Right cardiac atrium (tissue), 5 donors: ENCODE results near the gene IP6K2. TPM values are rescaled to one million over a fixed set of nuclear protein-coding genes. Genes with fewer than 3 reads are reported as not detected.

ENCODE experiments used
- ATAC-seq, 2 donors: fragments of 200-7000 bp; cut with Tn5 transposase; one replicate each; pipeline versions ENCODE4 v1.8.0 to v1.9.1; 2020; ENCODE audit warnings: moderate library complexity in 2 of 2, mild to moderate bottlenecking in 1 of 2
- DNase-seq, 3 donors: peaks; one replicate each; pipeline ENCODE4 v3.0.0-alpha.2; 2020
- H3K27ac ChIP-seq: one replicate; pipeline ENCODE4 v1.5.1; 2013; ENCODE audit warnings: mild to moderate bottlenecking, low read length, control low read depth, moderate library complexity
- H3K27me3 ChIP-seq: one replicate; pipeline ENCODE4 v1.6.1; 2013; ENCODE audit not compliant: control insufficient read depth, insufficient read depth
- H3K4me1 ChIP-seq: one replicate; pipeline ENCODE4 v1.6.1; 2013; ENCODE audit warnings: low read length; ENCODE audit not compliant: control insufficient read depth, insufficient read depth
- H3K4me3 ChIP-seq: one replicate; pipeline ENCODE4 v1.5.1; 2013; ENCODE audit warnings: low read length, control low read depth
- H3K9me3 ChIP-seq: one replicate; pipeline ENCODE4 v1.6.1; 2013; ENCODE audit warnings: low read length; ENCODE audit not compliant: control insufficient read depth
- WGBS: extraction: QIAGEN DNeasy Blood & Tissue Kit; methylation state at CpG from one replicate; pipeline ENCODE4 v1.1.7; 2013; 5-methylcytosine and 5-hydroxymethylcytosine counted together
- intact Hi-C, 4 donors: fragments of 100-400 bp; cut with DNase I; formaldehyde crosslinking; loops; one replicate each; pipeline versions ENCODE4 v1.11.0 to v1.14.0; 2022 to 2023
- microRNA-seq, 2 donors: library from miRNA; unstranded; fragments of <30 nt; microRNA quantifications; one replicate each; pipeline ENCODE4 v1.2.0, GENCODE V29; 2020 to 2021
- polyA plus RNA-seq: library from polyadenylated mRNA; stranded (reverse); fragments of 200-250 nt; gene quantifications from one replicate; pipeline ENCODE4 v1.2.3, GENCODE V29; 2013
- total RNA-seq, 4 donors: library from RNA; stranded (reverse); fragmentation: NEBNext Ultra II Directional; extraction: Animal tissue kit (Norgen Biotek cat#: 25700); gene quantifications; one replicate each; pipeline ENCODE4 v1.2.1, GENCODE V29; 2021
- donor health status: healthy with polysubstance abuse.
- donor health status: DM: no; HTN: yes; CAD: no.
- donor health status: DM: no; HTN: no; CAD: no.
- donor health status: DM: no; HTN: yes; CAD: no; lungs with severe emphysema.
- donor health status: DM: yes; HTN: yes; CAD: no.

The IP6K2 gene
- total and polyA plus RNA-seq, 5 donors, result 21.2 to 57.8 (median 34.3) TPM

GRCh38 chr3:48650723-48651122, 66.3 kb downstream of the IP6K2 start:
- WGBS, result 89% methylated on average over 12 of the region's 12 CpGs
- Histone ChIP-seq H3K4me3 (no peak overlapping the region), H3K27me3 (no peaks in the 10 kb centered on the region), H3K9me3 (no peaks in the 10 kb centered on the region), H3K27ac (no peak overlapping the region), H3K4me1 (no peaks in the 10 kb centered on the region)
- DNase-seq, result no peak
- intact Hi-C loops, result no loop called here
- no peak for ATAC-seq

- ATAC-seq (no peak), DNase-seq (no peak)
- Histone ChIP-seq H3K27me3 (no peaks in the 10 kb centered on the region), H3K4me1 (no peaks in the 10 kb centered on the region), H3K27ac (no peak overlapping the region), H3K9me3 (no peaks in the 10 kb centered on the region), H3K4me3 (no peak overlapping the region)
- 91% methylated on average over 15 of the region's 15 CpGs for WGBS
- intact Hi-C loops, result no loop called here
Measured at GRCh38 chr3:48648188-48648850, 68.7 kb downstream of the IP6K2 start.

GRCh38 chr3:48647714-48648113, 69.3 kb downstream of the IP6K2 start:
- H3K9me3 ChIP-seq, result no peaks in the 10 kb centered on the region
- H3K27ac ChIP-seq, result no peak overlapping the region
- intact Hi-C loops, result no loop called here
- 85% methylated on average over 9 of the region's 9 CpGs for WGBS
- ATAC-seq, result no peak
- DNase-seq, result no peak
- no peaks in the 10 kb centered on the region for H3K27me3 ChIP-seq
- no peak overlapping the region for H3K4me3 ChIP-seq
- H3K4me1 ChIP-seq, result no peaks in the 10 kb centered on the region

- no peak overlapping the region for H3K4me3 ChIP-seq
- intact Hi-C loops, result no loop called here
- H3K27me3 ChIP-seq, result no peaks in the 10 kb centered on the region
- H3K4me1 ChIP-seq, result no peaks in the 10 kb centered on the region
- no peaks in the 10 kb centered on the region for H3K9me3 ChIP-seq
- no peak overlapping the region for H3K27ac ChIP-seq
- DNase-seq (no peak), ATAC-seq (no peak)
- 92% methylated on average over 22 of the region's 22 CpGs for WGBS
Measured at GRCh38 chr3:48644898-48645760, 71.9 kb downstream of the IP6K2 start.

- Histone ChIP-seq H3K27ac (no peak overlapping the region), H3K4me3 (no peak overlapping the region), H3K27me3 (no peaks in the 10 kb centered on the region), H3K4me1 (no peaks in the 10 kb centered on the region), H3K9me3 (no peaks in the 10 kb centered on the region)
- DNase-seq (no peak), ATAC-seq (no peak)
- WGBS, result 90% methylated on average over 12 of the region's 12 CpGs
- intact Hi-C loops, result no loop called here
Measured at GRCh38 chr3:48642605-48643004, 74.4 kb downstream of the IP6K2 start.

GRCh38 chr3:48641396-48641795, 75.6 kb downstream of the IP6K2 start:
- Histone ChIP-seq H3K9me3 (no peaks in the 10 kb centered on the region), H3K4me1 (no peaks in the 10 kb centered on the region), H3K27ac (no peak overlapping the region), H3K27me3 (no peaks in the 10 kb centered on the region), H3K4me3 (no peak overlapping the region)
- WGBS, result 97% methylated on average over 3 of the region's 3 CpGs
- intact Hi-C loops, result no loop called here
- no peak for DNase-seq
- no peak for ATAC-seq

GRCh38 chr3:48639944-48640606, 76.9 kb downstream of the IP6K2 start:
- ATAC-seq (no peak), DNase-seq (peak in 1 of 3 donors; percentile 70)
- H3K4me1 ChIP-seq, result no peaks in the 10 kb centered on the region
- H3K27me3 ChIP-seq, result no peaks in the 10 kb centered on the region
- H3K9me3 ChIP-seq, result no peaks in the 10 kb centered on the region
- intact Hi-C loops, result no loop called here
- 91% methylated on average over 38 of the region's 38 CpGs for WGBS
- no peak overlapping the region for H3K27ac ChIP-seq
- H3K4me3 ChIP-seq, result no peak overlapping the region

Small RNAs within 50 kb of the gene (microRNA-seq; reads per million reads assigned to microRNA genes)
- gene MIR4793, result 0 reads per million in 2 donors

Other genes with a start within 250 kb of the IP6K2 start
- gene SHISA5, start 213.0 kb downstream of the IP6K2 start, total RNA-seq, result 10 to 100 TPM; 72.9 to 93.1 (median 76.2) TPM
- gene SHISA5, start 213.0 kb downstream of the IP6K2 start, polyA plus RNA-seq, result 57.0 TPM
- gene PFKFB4, start 160.4 kb downstream of the IP6K2 start, total RNA-seq, result 1 to 10 TPM; 1.9 to 2.7 (median 2.1) TPM
- 0.75 TPM for gene PFKFB4, start 160.4 kb downstream of the IP6K2 start, polyA plus RNA-seq
- not detected for gene UCN2, start 153.4 kb downstream of the IP6K2 start, total RNA-seq
- 0.16 TPM for gene UCN2, start 153.4 kb downstream of the IP6K2 start, polyA plus RNA-seq
- 10 to 100 TPM in 2 of 4 donors, 1 to 10 TPM in 2; 4.8 to 20.4 (median 10.6) TPM for gene COL7A1, start 121.9 kb downstream of the IP6K2 start, total RNA-seq
- gene COL7A1, start 121.9 kb downstream of the IP6K2 start, polyA plus RNA-seq, result 8.7 TPM
- gene UQCRC1, start 107.6 kb downstream of the IP6K2 start, total RNA-seq, result 100 to 1,000 TPM; 622 to 677 (median 648) TPM
- 865 TPM for gene UQCRC1, start 107.6 kb downstream of the IP6K2 start, polyA plus RNA-seq
- gene TMEM89, start 95.5 kb downstream of the IP6K2 start, total RNA-seq, result not detected
- not detected for gene TMEM89, start 95.5 kb downstream of the IP6K2 start, polyA plus RNA-seq
- 10 to 100 TPM in 3 of 4 donors, 1 to 10 TPM in 1; 8.6 to 15.4 (median 14.5) TPM for gene SLC26A6, start 81.8 kb downstream of the IP6K2 start, total RNA-seq
- gene SLC26A6, start 81.8 kb downstream of the IP6K2 start, polyA plus RNA-seq, result 12.0 TPM
- under 1 TPM; 0.20 to 0.33 (median 0.27) TPM for gene CELSR3, start 54.3 kb downstream of the IP6K2 start, total RNA-seq
- 0.27 TPM for gene CELSR3, start 54.3 kb downstream of the IP6K2 start, polyA plus RNA-seq
- gene NCKIPSD, start 31.3 kb downstream of the IP6K2 start, total RNA-seq, result 10 to 100 TPM; 31.1 to 49.8 (median 42.1) TPM
- gene NCKIPSD, start 31.3 kb downstream of the IP6K2 start, polyA plus RNA-seq, result 32.5 TPM
- gene PRKAR2A, start 130.7 kb upstream of the IP6K2 start, total RNA-seq, result 10 to 100 TPM; 42.9 to 50.5 (median 46.3) TPM
- gene PRKAR2A, start 130.7 kb upstream of the IP6K2 start, polyA plus RNA-seq, result 12.1 TPM
- gene SLC25A20, start 181.7 kb upstream of the IP6K2 start, total RNA-seq, result 10 to 100 TPM; 43.6 to 48.2 (median 45.1) TPM
- gene SLC25A20, start 181.7 kb upstream of the IP6K2 start, polyA plus RNA-seq, result 57.7 TPM
- gene ARIH2, start 201.6 kb upstream of the IP6K2 start, total RNA-seq, result 100 to 1,000 TPM in 2 of 4 donors, 10 to 100 TPM in 2; 95.5 to 122 (median 103) TPM
- gene ARIH2, start 201.6 kb upstream of the IP6K2 start, polyA plus RNA-seq, result 62.2 TPM